ENCODE results near the gene PPTC7.
A peak's percentile ranks its signal among the peaks of the same experiment; 100 is the strongest.

The PPTC7 gene

DNA sequence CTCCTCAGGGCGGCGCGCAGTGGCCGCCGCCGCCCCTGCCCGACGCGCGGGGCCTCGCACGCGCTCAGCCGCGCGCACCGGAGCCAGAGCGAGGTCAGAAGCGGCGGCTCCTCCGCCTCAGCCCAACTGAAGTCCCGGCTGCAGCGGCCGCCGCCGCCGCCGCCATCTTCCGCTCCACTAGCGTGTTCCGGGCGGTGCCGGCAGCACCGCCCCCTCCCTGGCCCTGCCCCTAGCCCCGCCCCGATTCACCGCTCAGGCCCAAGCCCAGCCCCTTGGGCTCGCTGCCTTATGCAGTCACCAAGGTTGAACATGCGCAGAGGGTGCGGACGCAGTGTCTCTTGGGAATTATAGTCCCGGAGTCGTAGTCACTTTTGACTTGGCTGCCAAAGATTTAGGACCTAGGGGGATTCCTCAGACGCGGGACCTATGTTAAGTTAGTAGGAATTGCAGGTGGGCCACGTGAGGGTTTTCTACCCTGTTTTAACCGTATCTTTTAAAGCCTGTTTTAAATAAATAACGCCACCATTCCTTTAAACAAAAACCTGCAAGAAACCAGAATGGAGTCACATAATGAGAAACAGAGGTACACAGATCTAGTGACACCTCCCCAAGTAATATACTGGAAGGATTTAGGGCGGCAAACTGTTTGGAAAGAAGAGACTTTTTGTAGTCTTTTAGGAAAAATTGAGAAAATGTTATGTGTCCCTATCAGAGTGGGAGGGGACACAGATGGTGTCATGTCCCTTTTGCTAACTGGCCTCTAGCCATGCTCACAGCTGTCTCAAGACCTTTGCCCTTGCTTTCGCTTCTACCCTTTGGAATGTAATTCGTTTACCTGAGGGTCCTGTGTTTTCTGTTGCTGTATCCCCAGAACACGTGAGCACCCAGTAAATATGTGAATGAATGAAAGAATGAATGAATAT, at the start of gene PPTC7:
Gene PPTC7, minus strand, starts transcription at position 182 of the 923 bp plus-strand sequence. CDS start 287 bp downstream, outside the sequence.
- H3K27ac ChIP-seq, result peak within 1 kb of the TSS; percentile 72
- TF ChIP-seq CTCF (IDR thresholded peaks at IDR 0.05) (no peak), ZFX (IDR thresholded peaks at IDR 0.05; ENCODE audit: borderline replicate concordance) (no peak)

DNA sequence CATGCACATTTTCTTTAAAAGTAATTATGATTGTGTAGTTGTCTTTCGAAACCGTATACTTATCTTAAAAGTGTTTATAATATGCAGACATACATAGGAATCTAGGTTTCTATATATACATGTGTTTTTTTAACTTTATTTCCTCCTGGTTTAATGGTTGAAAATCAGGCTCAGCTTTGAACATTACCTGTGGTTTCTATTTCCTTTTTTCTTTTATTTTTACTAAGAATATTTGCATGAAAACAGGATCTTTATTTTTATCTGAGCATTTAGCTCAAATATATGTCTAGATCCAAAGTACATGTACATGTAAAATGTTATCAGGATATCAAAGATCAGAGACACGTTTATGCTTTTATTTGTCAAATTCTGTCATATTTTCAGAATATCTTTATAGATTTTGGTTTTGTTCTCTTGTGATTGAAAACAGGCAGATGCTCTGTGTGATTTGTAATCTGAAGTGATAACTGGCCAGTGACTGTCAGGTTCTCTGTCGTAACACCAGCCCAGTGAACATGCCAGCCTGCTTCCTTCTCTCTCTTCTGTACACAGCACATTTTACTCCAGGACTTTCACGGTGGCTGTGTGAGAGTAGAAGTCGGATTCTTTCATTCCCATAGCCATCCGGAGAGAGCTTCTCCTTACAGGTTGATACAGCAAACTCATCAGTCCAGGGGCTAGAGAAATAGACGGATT, 44.5 kb upstream of the PPTC7 start:
- TF ChIP-seq CTCF (IDR thresholded peaks at IDR 0.05) (no peak), ZFX (IDR thresholded peaks at IDR 0.05; ENCODE audit: borderline replicate concordance) (no peak)
- no peak overlapping the region for H3K27ac ChIP-seq

DNA sequence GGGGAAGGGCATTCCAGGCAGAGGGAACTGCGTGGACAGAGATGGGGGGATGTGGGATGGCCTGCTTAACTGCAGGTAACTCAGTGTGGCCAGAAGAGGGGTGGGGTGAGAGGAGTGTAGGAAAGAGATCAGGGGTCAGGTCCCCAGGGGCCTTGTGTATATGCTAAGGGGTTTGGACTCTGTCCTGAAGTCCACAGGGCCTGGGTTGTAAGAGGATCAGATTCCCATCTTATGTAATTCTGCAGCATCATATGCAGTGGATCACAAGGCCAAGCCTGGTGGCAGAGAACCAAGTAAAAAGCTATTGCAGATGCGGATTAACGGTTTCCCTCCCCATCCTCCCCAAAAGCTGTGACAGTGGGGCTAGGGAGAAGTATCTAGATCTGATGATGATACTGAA, 39.5 kb upstream of the PPTC7 start:
- no peak overlapping the region for H3K27ac ChIP-seq
- TF ChIP-seq ZFX (IDR thresholded peaks at IDR 0.05; ENCODE audit: borderline replicate concordance), result no peak
- no peak for TF ChIP-seq CTCF (IDR thresholded peaks at IDR 0.05)

DNA sequence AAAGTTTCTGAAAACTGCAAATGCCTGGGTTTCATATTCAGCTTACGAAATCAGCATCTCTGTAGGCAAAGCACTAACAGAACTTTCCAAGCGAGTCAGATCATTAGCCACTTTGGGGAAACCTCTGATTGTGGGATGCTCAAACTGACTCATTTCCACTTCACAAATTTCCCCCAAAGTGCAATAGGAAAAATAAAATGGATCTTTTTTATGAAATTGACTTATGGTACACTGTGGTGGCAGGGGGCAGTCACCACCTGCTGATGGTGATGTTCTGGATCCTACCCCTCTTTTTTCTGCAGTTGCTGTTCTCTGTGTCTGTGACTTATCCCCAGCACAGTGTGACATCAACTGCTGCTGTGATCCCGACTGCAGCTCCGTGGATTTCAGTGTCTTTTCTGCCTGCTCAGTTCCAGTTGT, 36.4 kb upstream of the PPTC7 start:
- H3K27ac ChIP-seq, result no peak overlapping the region
- TF ChIP-seq CTCF (IDR thresholded peaks at IDR 0.05) (no peak), ZFX (IDR thresholded peaks at IDR 0.05; ENCODE audit: borderline replicate concordance) (no peak)

- no peak overlapping the region for H3K27ac ChIP-seq
- no peak for TF ChIP-seq CTCF (IDR thresholded peaks at IDR 0.05)
- TF ChIP-seq ZFX (IDR thresholded peaks at IDR 0.05; ENCODE audit: borderline replicate concordance), result no peak
Observed at GRCh38 chr12:110616471-110617115, 33.5 kb upstream of the PPTC7 start.

GRCh38 chr12:110615171-110615570, 32.1 kb upstream of the PPTC7 start:
- no peak for TF ChIP-seq ZFX (IDR thresholded peaks at IDR 0.05; ENCODE audit: borderline replicate concordance)
- TF ChIP-seq CTCF (IDR thresholded peaks at IDR 0.05), result no peak
- no peak overlapping the region for H3K27ac ChIP-seq
